Naive thymus-derived CD8-positive, alpha-beta T cell (primary cell): ENCODE results near the gene PF4V1. TPM values are rescaled to one million over a fixed set of nuclear protein-coding genes. Genes with fewer than 3 reads are reported as not detected.
A peak's percentile ranks its signal among the peaks of the same experiment; 100 is the strongest.

Experiments used
- ATAC-seq, 2 donors: fragments of 150-1000 bp; cut with Tn5 transposase in 1 of 2; sonication (Bioruptor Pico), chemical (Tn5 transposase) in 1 of 2; 1 replicate in 1 of 2; 2 replicates in 1 of 2; pipeline ENCODE4 v1.10.0; 2021; ENCODE audit warnings: mild to moderate bottlenecking in 2 of 2, moderate library complexity in 2 of 2
- POLR2A ChIA-PET: fragments of 350-600 bp; sonication (Branson Sonifier 250); formaldehyde crosslinking; loops from one replicate; lab custom pipeline; 2021; ENCODE audit warnings: antibody characterized with exemption; lab: Charles Lee
- DNase-seq, 10 donors: peaks; one replicate each; pipeline versions ENCODE4 v3.0.0 to v3.0.0-alpha.2; 2020 to 2022
- H3K27ac Mint-ChIP-seq, 10 donors: one replicate each; pipeline ENCODE4 v1.8.0; 2020 to 2022; ENCODE audit warnings: mild to moderate bottlenecking in 10 of 10, mixed read lengths in 10 of 10, moderate library complexity in 4 of 10, inconsistent platforms in 1 of 10
- H3K27me3 Mint-ChIP-seq, 5 donors: one replicate each; pipeline ENCODE4 v1.8.0; 2021 to 2022; ENCODE audit warnings: mixed read lengths in 5 of 5
- H3K36me3 Mint-ChIP-seq, 3 donors: one replicate each; pipeline ENCODE4 v1.8.0; 2020 to 2022; ENCODE audit warnings: mixed read lengths in 3 of 3, mild to moderate bottlenecking in 2 of 3, inconsistent platforms in 1 of 3
- H3K4me1 Mint-ChIP-seq, 4 donors: one replicate each; pipeline ENCODE4 v1.8.0; 2021 to 2022; ENCODE audit warnings: mixed read lengths in 4 of 4
- H3K4me3 Mint-ChIP-seq, 10 donors: one replicate each; pipeline ENCODE4 v1.8.0; 2020 to 2022; ENCODE audit warnings: mild to moderate bottlenecking in 10 of 10, mixed read lengths in 10 of 10, moderate library complexity in 6 of 10, inconsistent platforms in 1 of 10
- H3K9me3 Mint-ChIP-seq, 9 donors: one replicate each; pipeline ENCODE4 v1.8.0; 2020 to 2022; ENCODE audit warnings: mixed read lengths in 9 of 9, mild to moderate bottlenecking in 3 of 9, inconsistent platforms in 1 of 9, moderate library complexity in 1 of 9
- polyA plus RNA-seq, 3 donors: library from polyadenylated mRNA; unstranded; fragments of 300-500 nt; fragmentation: Illumina TruSeq; gene quantifications; one replicate each; pipeline ENCODE4 v1.2.3, GENCODE V29; 2021
- total RNA-seq, 8 experiments: library from RNA in 2 of 8; stranded (reverse) in 2 of 8; gene quantifications; one replicate each; pipeline ENCODE4 v1.2.3 and lab custom pipeline; 2021 to 2026

The PF4V1 gene
- total and polyA plus RNA-seq, 5 experiments from 2014 or later, result not detected

GRCh38 chr4:73866246-73866645 is 13.2 kb downstream of the PF4V1 start:
- Mint-ChIP-seq H3K4me1 (peaks cover 0 to 16% (median 7%) of the 10 kb centered on the region in 4 donors), H3K27ac (no peak overlapping the region), H3K9me3 (no peaks in the 10 kb centered on the region), H3K4me3 (no peak overlapping the region), H3K27me3 (peaks cover 16 to 34% (median 18%) of the 10 kb centered on the region in 5 donors), H3K36me3 (no peaks in the 10 kb centered on the region)
- POLR2A ChIA-PET, result no interaction called here
- DNase-seq (no peak), ATAC-seq (no peak)

- no peak overlapping the region for H3K27ac Mint-ChIP-seq
- peaks cover 12 to 34% (median 18%) of the 10 kb centered on the region in 5 donors for H3K27me3 Mint-ChIP-seq
- ATAC-seq (no peak), DNase-seq (no peak)
- H3K4me1 Mint-ChIP-seq, result peaks cover 1 to 16% (median 7%) of the 10 kb centered on the region in 4 donors
- no peaks in the 10 kb centered on the region for H3K36me3 Mint-ChIP-seq
- H3K4me3 Mint-ChIP-seq, result no peak overlapping the region
- H3K9me3 Mint-ChIP-seq, result peaks cover 0 to 5% (median 0%) of the 10 kb centered on the region in 9 donors
- POLR2A ChIA-PET, result no interaction called here
Measured at GRCh38 chr4:73867783-73868182, 14.7 kb downstream of the PF4V1 start.

GRCh38 chr4:73868206-73869129 is 15.4 kb downstream of the PF4V1 start:
- ATAC-seq (no peak), DNase-seq (no peak)
- Mint-ChIP-seq H3K4me1 (peaks cover 1 to 16% (median 7%) of the 10 kb centered on the region in 4 donors), H3K9me3 (peaks cover 0 to 9% (median 0%) of the 10 kb centered on the region in 9 donors), H3K36me3 (no peaks in the 10 kb centered on the region), H3K27ac (no peak overlapping the region), H3K4me3 (peak overlapping the region in 6 of 10 donors; percentile 9 to 68 (median 24)), H3K27me3 (peaks cover 12 to 34% (median 18%) of the 10 kb centered on the region in 5 donors)
- POLR2A ChIA-PET, result no interaction called here

GRCh38 chr4:73869130-73870055 is 16.3 kb downstream of the PF4V1 start, which contains the start of gene CXCL1:
CXCL1 (plus strand) TSS chr4:73869393; CDS start chr4:73869471, 78 bp downstream.
- Mint-ChIP-seq H3K4me3 (peak within 1 kb of the TSS in 8 of 10 donors; percentile 9 to 68 (median 28)), H3K4me1 (peaks cover 1 to 16% (median 7%) of the 10 kb centered on the region in 4 donors), H3K36me3 (no peaks in the 10 kb centered on the region), H3K9me3 (peaks cover 0 to 9% (median 0%) of the 10 kb centered on the region in 9 donors), H3K27ac (peak within 1 kb of the TSS in 1 of 10 donors; percentile 41), H3K27me3 (peaks cover 12 to 25% (median 18%) of the 10 kb centered on the region in 5 donors)
- POLR2A ChIA-PET, result no interaction called here
- ATAC-seq (no peak), DNase-seq (no peak)

- H3K27me3 Mint-ChIP-seq, result peaks cover 12 to 24% (median 20%) of the 10 kb centered on the region in 5 donors
- peaks cover 0 to 9% (median 0%) of the 10 kb centered on the region in 9 donors for H3K9me3 Mint-ChIP-seq
- no peak overlapping the region for H3K4me3 Mint-ChIP-seq
- DNase-seq (no peak), ATAC-seq (no peak)
- H3K4me1 Mint-ChIP-seq, result peaks cover 1 to 16% (median 7%) of the 10 kb centered on the region in 4 donors
- no peak overlapping the region for H3K27ac Mint-ChIP-seq
- no peaks in the 10 kb centered on the region for H3K36me3 Mint-ChIP-seq
- POLR2A ChIA-PET, result no interaction called here
Measured at GRCh38 chr4:73870260-73870659, 17.2 kb downstream of the PF4V1 start.

- Mint-ChIP-seq H3K36me3 (no peaks in the 10 kb centered on the region), H3K27ac (no peak overlapping the region), H3K27me3 (peaks cover 12 to 24% (median 18%) of the 10 kb centered on the region in 5 donors), H3K4me1 (peaks cover 1 to 16% (median 7%) of the 10 kb centered on the region in 4 donors), H3K9me3 (peaks cover 0 to 9% (median 0%) of the 10 kb centered on the region in 9 donors), H3K4me3 (no peak overlapping the region)
- ATAC-seq (no peak), DNase-seq (no peak)
- POLR2A ChIA-PET, result no interaction called here
Measured at GRCh38 chr4:73870768-73871167, 17.7 kb downstream of the PF4V1 start.

GRCh38 chr4:73871511-73872310 is 18.6 kb downstream of the PF4V1 start:
- peaks cover 1 to 16% (median 7%) of the 10 kb centered on the region in 4 donors for H3K4me1 Mint-ChIP-seq
- no peak for ATAC-seq
- H3K27me3 Mint-ChIP-seq, result peaks cover 12 to 24% (median 18%) of the 10 kb centered on the region in 5 donors
- no peaks in the 10 kb centered on the region for H3K36me3 Mint-ChIP-seq
- DNase-seq, result no peak
- no peak overlapping the region for H3K4me3 Mint-ChIP-seq
- H3K27ac Mint-ChIP-seq, result no peak overlapping the region
- POLR2A ChIA-PET, result no interaction called here
- H3K9me3 Mint-ChIP-seq, result peaks cover 0 to 9% (median 0%) of the 10 kb centered on the region in 9 donors

- no peak overlapping the region for H3K4me3 Mint-ChIP-seq
- peaks cover 0 to 9% (median 0%) of the 10 kb centered on the region in 9 donors for H3K9me3 Mint-ChIP-seq
- POLR2A ChIA-PET, result no interaction called here
- H3K4me1 Mint-ChIP-seq, result peaks cover 1 to 16% (median 7%) of the 10 kb centered on the region in 4 donors
- no peak overlapping the region for H3K27ac Mint-ChIP-seq
- no peak for DNase-seq
- ATAC-seq, result no peak
- H3K27me3 Mint-ChIP-seq, result peaks cover 12 to 24% (median 18%) of the 10 kb centered on the region in 5 donors
- H3K36me3 Mint-ChIP-seq, result no peaks in the 10 kb centered on the region
Measured at GRCh38 chr4:73872316-73873108, 19.4 kb downstream of the PF4V1 start.

GRCh38 chr4:73874386-73874785 is 21.3 kb downstream of the PF4V1 start:
- Mint-ChIP-seq H3K27me3 (peaks cover 0 to 9% (median 7%) of the 10 kb centered on the region in 5 donors), H3K4me3 (no peak overlapping the region), H3K4me1 (peaks cover 0 to 3% (median 2%) of the 10 kb centered on the region in 4 donors), H3K9me3 (peaks cover 0 to 9% (median 0%) of the 10 kb centered on the region in 9 donors), H3K36me3 (no peaks in the 10 kb centered on the region), H3K27ac (no peak overlapping the region)
- ATAC-seq, result no peak
- no peak for DNase-seq
- POLR2A ChIA-PET, result no interaction called here

GRCh38 chr4:73875401-73875800 is 22.3 kb downstream of the PF4V1 start:
- DNase-seq (no peak), ATAC-seq (no peak)
- H3K36me3 Mint-ChIP-seq, result no peaks in the 10 kb centered on the region
- H3K9me3 Mint-ChIP-seq, result peaks cover 0 to 9% (median 0%) of the 10 kb centered on the region in 9 donors
- no peak overlapping the region for H3K4me3 Mint-ChIP-seq
- peaks cover 0 to 1% (median 0%) of the 10 kb centered on the region in 4 donors for H3K4me1 Mint-ChIP-seq
- POLR2A ChIA-PET, result no interaction called here
- no peak overlapping the region for H3K27ac Mint-ChIP-seq
- peaks cover 0 to 6% (median 4%) of the 10 kb centered on the region in 5 donors for H3K27me3 Mint-ChIP-seq

GRCh38 chr4:73883306-73883705 is 30.2 kb downstream of the PF4V1 start:
- DNase-seq (no peak), ATAC-seq (no peak)
- no peak overlapping the region for H3K4me3 Mint-ChIP-seq
- no peaks in the 10 kb centered on the region for H3K36me3 Mint-ChIP-seq
- H3K27ac Mint-ChIP-seq, result no peak overlapping the region
- POLR2A ChIA-PET, result no interaction called here
- no peaks in the 10 kb centered on the region for H3K4me1 Mint-ChIP-seq
- H3K9me3 Mint-ChIP-seq, result no peaks in the 10 kb centered on the region
- H3K27me3 Mint-ChIP-seq, result peaks cover 0 to 16% (median 6%) of the 10 kb centered on the region in 5 donors
